Stimulated activated CD8-positive, alpha-beta memory T cell treated with anti-CD3 and anti-CD28 coated beads, Interleukin-4, amount 100 ng/mL, for 1 hour (primary cell): ENCODE measurements around the gene OMG.
"Not testable (repeated sequence)": the region's sequence is repeated elsewhere in the genome, so short reads cannot be mapped to it uniquely, and the experiment has no call there.

Experiments
- DNase-seq, 2 donors: peaks; one replicate each; pipeline ENCODE4 v3.0.0-alpha.2; 2020; ENCODE audit warnings: low read depth in 2 of 2, low spot score in 1 of 2

Gene OMG

GRCh38 chr17:31266042-31266441 lies 31.0 kb downstream of the OMG start:
- DNase-seq = no peak

GRCh38 chr17:31262923-31263322 lies 34.1 kb downstream of the OMG start:
- not testable (repeated sequence) for DNase-seq

GRCh38 chr17:31261601-31262000 lies 35.4 kb downstream of the OMG start:
- DNase-seq = no peak

GRCh38 chr17:31260151-31260550 lies 36.9 kb downstream of the OMG start:
- DNase-seq = no peak

DNA sequence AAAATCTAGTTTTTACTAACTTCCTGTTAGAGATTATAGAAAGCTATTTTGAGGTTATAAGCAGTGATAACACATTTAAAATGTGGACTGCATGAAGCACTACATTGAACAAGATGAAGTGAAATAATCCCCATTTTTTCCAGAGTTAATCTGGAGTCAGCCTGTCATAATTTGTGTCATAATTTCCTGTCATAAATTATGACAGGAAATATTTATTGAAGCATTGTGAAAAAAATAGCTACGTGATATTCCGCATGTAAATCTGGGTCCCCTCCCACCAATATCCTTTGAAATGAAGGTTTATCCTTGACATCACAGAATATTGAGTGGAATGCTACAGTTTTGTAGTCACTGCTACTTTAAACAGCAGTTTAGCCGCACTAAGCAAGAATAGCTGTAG lies 40.1 kb downstream of the OMG start:
- DNase-seq = no peak

DNA sequence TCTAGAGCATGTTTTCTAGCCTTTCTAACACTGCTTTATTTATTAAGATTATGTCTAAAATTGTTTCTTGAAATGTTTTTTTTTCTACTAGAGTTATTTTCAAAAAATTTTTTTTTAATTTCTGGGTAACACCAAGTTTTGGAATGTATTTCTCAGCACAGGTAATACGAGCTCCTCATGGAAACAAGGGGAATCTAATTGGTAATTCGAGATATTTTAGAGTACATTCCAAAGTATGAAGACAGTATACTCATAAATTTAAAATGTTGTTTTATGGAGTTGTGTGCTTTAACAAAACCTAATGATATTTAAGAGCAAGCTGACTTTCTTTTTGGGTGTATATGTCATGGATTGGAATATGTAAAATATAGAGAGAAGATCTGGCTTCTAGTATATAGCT lies 42.4 kb downstream of the OMG start:
- DNase-seq = no peak

GRCh38 chr17:31252741-31253140 lies 44.3 kb downstream of the OMG start:
- no peak for DNase-seq

- DNase-seq = no peak
Observed at GRCh38 chr17:31251970-31252328, 45.1 kb downstream of the OMG start.

DNA sequence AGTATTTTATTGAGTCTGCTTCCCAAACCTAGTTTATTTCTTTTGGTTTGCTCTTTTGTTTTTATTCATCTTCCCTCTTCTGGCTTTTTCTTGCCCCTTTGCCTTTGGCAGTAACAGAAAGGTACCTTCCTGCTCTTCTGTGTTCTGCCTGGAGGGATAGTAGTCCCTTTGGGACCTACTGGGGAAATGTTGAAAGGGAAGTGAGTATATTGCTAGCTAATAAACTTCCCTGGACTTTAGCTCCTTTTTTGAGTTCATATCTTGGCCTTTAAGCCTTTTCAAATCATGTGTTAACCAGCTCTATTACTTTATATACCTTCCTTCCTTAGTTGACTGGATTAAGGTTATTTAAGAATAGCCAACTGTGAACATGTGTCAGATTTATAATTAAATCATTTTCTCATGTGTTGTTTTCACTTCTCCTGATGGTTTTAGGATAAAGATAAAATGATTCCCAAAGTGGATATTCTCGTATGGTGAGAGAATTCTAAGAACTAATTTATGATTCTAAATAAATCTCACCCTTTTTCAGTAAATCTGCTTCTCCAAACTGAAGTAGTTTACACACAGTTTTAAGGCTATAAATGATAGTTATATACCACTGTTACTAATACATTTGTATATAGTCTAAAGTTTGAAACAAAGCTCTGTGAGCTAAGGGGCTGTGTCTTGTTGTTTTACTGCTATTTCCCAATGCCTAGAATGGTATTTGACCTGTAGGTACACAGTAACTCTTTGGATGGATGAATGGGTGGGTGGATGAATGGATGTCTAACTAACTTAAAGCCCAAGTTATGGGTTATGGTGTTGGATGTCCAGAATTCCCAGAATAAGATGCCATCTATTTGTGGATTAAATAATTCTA lies 45.7 kb downstream of the OMG start:
- DNase-seq = no peak

DNA sequence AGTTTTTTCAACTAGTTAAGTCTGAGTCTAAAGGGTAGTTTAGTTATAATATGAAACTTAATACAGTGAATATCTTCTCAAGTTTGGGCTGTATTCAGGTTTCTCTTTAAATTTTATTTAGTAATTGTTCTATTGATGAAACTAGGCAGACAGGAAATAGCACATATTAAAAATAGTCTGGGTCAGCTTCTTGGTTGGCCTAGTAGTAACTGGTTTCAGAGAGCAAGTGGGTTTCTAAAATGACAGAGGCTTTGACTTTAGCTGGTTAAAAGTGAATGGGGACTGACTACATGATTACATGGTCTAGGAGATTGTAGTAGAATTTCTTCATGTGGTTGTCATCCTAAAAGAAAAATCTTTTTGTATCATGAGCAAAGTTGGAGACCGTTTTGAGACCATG lies 46.8 kb downstream of the OMG start:
- no peak for DNase-seq

DNA sequence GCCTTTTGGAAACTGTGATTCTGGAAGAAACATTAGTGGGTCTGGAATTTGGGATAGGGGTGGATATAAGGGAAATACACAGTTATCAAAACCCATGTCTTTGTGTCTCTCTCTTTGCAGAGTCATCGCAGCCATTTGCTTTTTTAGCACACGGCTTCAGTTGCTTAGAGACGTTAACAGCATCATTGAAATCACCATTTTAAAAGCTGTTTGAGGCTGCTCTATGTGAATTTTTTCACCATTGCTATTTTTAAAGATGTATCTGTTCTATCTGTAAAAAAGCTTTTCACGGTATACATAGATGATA lies 47.3 kb downstream of the OMG start:
- no peak for DNase-seq

DNA sequence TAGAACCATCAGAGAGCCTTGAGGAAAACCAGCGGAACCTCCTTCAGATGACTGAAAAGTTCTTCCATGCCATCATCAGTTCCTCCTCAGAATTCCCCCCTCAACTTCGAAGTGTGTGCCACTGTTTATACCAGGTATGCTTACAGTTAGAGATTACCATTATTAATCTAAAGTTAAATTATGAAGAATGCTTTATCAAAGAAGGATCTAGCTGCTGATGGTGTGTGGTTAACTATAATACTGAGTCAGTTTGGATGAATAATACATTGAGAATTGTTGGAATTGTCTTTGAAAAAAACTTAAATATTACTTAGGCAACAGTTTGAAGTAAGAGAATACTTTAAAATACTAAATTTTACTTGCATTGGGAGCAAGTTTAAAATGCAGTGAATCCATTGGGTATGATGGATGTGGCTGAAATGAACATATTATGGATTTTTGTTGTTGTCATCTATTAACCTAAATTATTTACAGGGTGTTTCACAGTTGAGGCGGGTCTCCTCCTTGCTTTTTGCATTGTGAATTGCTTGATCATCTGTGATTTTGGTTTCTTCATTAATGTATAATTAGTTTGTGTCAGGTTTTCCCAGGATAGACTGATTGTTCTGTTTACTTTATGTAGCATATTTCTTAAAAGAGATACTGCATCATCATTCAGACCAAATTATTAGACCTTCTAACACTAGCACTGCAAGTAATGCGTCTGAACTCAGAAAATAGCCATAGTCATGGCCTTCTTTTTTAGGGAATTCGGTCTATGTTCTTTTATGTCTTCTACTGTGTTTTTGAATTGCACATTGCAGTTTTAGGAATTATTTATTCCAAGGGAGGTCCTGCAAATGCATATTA lies 47.8 kb downstream of the OMG start:
- no peak for DNase-seq
